Stomach smooth muscle (tissue), 2 donors: ENCODE results near the gene C12orf42.

Source experiments
- H3K27ac ChIP-seq: one replicate; pipeline ENCODE4 v1.7.0; 2013; ENCODE audit warnings: mild to moderate bottlenecking, low read length, inconsistent platforms
- H3K27me3 ChIP-seq, 2 donors: one replicate each; pipeline ENCODE4 v1.7.0; 2013; ENCODE audit warnings: low read length in 2 of 2; ENCODE audit not compliant: insufficient read depth in 2 of 2, control insufficient read depth in 1 of 2
- H3K36me3 ChIP-seq, 2 donors: one replicate each; pipeline ENCODE4 v1.7.0; 2013; ENCODE audit warnings: low read length in 2 of 2; ENCODE audit not compliant: control insufficient read depth in 2 of 2, insufficient read depth in 2 of 2
- H3K4me1 ChIP-seq: one replicate; pipeline ENCODE4 v1.7.0; 2013; ENCODE audit warnings: low read length; ENCODE audit not compliant: control insufficient read depth, insufficient read depth
- H3K4me3 ChIP-seq, 2 donors: one replicate each; pipeline ENCODE4 v1.7.0; 2013; ENCODE audit warnings: low read length in 2 of 2
- H3K9ac ChIP-seq, 2 donors: one replicate each; pipeline ENCODE4 v1.7.0; 2013; ENCODE audit warnings: low read length in 2 of 2, mild to moderate bottlenecking in 1 of 2
- H3K9me3 ChIP-seq, 2 donors: one replicate each; pipeline ENCODE4 v1.7.0; 2013; ENCODE audit warnings: low read length in 2 of 2; ENCODE audit not compliant: control insufficient read depth in 2 of 2
- donor health status: healthy.
- donor health status: Pancreatic carcinoma.

The C12orf42 gene

DNA sequence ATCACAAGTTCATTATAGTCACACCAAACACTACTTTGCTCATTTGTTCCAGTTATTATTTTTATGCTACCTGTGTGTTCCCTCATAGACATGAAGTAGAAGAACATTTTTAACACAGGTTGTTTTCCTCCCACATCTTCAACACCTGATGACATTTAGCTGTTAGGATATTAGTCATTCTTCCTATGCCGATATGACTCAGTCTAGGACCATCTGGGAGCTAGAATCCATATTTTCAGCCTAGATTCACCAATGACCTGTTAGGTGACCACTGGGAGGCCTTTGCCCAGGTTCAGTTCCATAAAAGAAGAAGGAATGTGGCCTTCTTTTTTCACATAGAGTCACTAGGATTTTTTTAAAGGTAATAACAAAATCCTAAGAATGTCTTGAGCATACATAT lies 222.8 kb downstream of the C12orf42 start:
- no peak overlapping the region for H3K27ac ChIP-seq
- no peaks in the 10 kb centered on the region for H3K36me3 ChIP-seq
- H3K9me3 ChIP-seq: no peaks in the 10 kb centered on the region
- no peaks in the 10 kb centered on the region for H3K27me3 ChIP-seq
- H3K4me1 ChIP-seq: no peaks in the 10 kb centered on the region
- H3K9ac ChIP-seq: no peak overlapping the region
- H3K4me3 ChIP-seq: no peak overlapping the region

DNA sequence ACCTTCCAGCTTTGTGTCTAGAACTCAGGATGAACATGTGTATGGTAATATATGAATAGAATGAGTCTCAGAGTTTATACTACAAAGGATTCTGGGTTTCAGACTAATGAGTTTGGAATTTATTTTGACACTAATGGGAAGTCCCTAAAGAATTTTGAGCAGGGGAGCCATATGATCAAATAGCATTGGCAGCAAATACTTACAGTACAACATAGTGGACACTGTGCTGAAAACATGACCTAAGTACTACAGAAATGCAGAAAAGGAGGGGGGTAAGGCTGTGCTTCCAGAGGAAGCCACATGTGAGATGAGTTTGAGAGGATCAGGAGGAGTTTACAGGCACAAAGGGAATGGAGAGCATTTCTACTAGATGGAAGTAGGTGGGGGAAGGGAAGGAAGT lies 225.8 kb downstream of the C12orf42 start:
- H3K4me3 ChIP-seq: no peak overlapping the region
- H3K4me1 ChIP-seq: no peaks in the 10 kb centered on the region
- no peaks in the 10 kb centered on the region for H3K36me3 ChIP-seq
- no peak overlapping the region for H3K9ac ChIP-seq
- no peak overlapping the region for H3K27ac ChIP-seq
- H3K9me3 ChIP-seq: no peaks in the 10 kb centered on the region
- H3K27me3 ChIP-seq: no peaks in the 10 kb centered on the region

DNA sequence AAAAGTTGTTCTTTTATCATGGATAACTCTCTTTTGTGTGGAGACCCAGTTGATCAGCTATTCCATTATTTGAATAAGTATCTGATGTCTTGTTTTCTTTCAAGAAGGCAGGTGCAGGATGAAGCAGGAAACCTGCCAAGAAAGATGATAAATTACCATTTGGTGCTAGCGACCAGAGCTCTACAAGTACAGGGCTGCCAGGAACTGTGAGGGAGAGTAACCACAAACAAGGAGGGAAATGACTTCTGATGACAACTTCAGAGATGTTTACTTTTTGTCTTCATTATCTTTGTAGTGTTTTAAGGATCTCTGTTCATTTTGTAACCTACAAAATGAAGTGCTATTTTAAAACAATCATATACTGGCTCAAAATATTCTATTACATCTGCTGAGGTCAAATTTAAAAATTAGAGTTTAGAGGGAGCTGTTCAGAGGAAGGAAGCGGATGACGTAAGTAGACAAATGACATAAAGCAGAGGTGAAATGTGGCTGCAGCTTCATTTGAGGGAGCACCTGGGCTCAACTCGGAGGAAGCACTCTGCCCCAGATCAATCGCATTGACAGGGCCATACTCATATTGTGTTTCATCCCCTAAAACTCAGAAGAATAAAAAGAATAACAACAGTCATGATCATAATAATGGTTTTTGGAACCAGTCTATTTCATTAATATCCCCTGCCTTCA lies 226.8 kb downstream of the C12orf42 start:
- Histone ChIP-seq H3K4me1 (no peaks in the 10 kb centered on the region), H3K27me3 (no peaks in the 10 kb centered on the region), H3K36me3 (no peaks in the 10 kb centered on the region), H3K9ac (no peak overlapping the region), H3K9me3 (no peaks in the 10 kb centered on the region), H3K4me3 (no peak overlapping the region), H3K27ac (no peak overlapping the region)

DNA sequence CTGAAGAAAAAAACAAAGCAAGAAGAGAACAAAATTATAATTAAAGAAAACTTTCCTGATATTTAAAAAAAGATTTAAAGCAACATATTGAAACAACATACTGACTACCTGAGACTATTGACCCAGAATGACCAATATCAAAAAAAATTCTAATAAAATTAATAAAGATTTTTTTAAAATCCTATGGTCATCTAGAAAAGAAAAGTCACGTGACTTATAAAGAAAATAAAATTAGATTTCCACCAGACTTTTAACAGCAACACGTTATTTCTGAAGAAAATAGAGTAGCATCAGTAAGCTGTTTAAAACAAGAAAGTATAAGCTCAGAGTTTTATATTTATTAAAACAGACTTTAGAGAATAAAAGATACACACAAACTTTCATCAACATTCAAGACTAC lies 238.0 kb downstream of the C12orf42 start:
- Histone ChIP-seq H3K4me1 (no peaks in the 10 kb centered on the region), H3K27me3 (no peaks in the 10 kb centered on the region), H3K4me3 (no peak overlapping the region), H3K36me3 (no peaks in the 10 kb centered on the region), H3K27ac (no peak overlapping the region), H3K9ac (no peak overlapping the region), H3K9me3 (no peaks in the 10 kb centered on the region)
